ENCODE data around the gene EPS8L3.

Gene EPS8L3

DNA sequence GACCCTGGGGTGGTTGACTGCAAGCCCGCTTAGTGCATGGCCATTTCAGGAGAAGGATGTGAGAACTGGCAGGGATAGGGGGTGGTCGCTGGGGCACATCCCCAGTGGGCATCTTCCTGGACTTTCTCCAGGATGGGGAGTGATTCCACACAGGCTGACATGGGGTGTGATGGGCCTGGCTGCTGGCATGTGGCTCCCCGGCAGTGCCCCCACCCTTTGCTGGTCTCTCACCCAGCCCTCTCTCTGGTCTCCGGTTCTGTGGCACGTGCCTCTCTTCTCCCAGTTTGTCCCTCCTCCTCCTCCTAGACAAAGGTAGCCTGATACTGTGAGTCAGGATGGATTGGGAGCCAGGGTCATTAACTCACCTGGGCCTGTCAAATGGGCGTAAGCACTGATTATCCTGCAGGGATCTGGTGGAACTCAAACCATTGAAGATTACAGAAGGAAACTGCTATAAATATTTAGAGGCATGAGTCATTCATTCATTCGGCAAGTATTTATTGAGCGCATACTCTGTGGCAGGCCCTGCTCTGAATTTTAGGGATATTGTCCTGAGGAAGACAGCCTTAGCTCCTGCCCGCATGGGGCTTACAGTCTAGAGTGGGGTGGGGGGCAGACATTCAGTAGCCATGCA lies 23.6 kb upstream of the EPS8L3 start:
- TF ChIP-seq, protein P1, sequence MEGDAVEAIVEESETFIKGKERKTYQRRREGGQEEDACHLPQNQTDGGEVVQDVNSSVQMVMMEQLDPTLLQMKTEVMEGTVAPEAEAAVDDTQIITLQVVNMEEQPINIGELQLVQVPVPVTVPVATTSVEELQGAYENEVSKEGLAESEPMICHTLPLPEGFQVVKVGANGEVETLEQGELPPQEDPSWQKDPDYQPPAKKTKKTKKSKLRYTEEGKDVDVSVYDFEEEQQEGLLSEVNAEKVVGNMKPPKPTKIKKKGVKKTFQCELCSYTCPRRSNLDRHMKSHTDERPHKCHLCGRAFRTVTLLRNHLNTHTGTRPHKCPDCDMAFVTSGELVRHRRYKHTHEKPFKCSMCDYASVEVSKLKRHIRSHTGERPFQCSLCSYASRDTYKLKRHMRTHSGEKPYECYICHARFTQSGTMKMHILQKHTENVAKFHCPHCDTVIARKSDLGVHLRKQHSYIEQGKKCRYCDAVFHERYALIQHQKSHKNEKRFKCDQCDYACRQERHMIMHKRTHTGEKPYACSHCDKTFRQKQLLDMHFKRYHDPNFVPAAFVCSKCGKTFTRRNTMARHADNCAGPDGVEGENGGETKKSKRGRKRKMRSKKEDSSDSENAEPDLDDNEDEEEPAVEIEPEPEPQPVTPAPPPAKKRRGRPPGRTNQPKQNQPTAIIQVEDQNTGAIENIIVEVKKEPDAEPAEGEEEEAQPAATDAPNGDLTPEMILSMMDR (IDR thresholded peaks at IDR 0.05; ENCODE audit: low read depth, low read length) = no peak
- no peak overlapping the region for H3K4me3 ChIP-seq (ENCODE audit: low read depth, low read length)

GRCh38 chr1:109786531-109787021 lies 22.9 kb upstream of the EPS8L3 start:
- TF ChIP-seq, protein P1 (IDR thresholded peaks at IDR 0.05; ENCODE audit: low read depth, low read length) = no peak
- no peak overlapping the region for H3K4me3 ChIP-seq (ENCODE audit: low read depth, low read length)

- no peak overlapping the region for H3K4me3 ChIP-seq (ENCODE audit: low read depth, low read length)
- TF ChIP-seq, protein P1 (IDR thresholded peaks at IDR 0.05; ENCODE audit: low read depth, low read length) = no peak
Observed at GRCh38 chr1:109786112-109786480, 22.4 kb upstream of the EPS8L3 start.

GRCh38 chr1:109785446-109786111 lies 21.9 kb upstream of the EPS8L3 start:
- no peak overlapping the region for H3K4me3 ChIP-seq (ENCODE audit: low read depth, low read length)
- TF ChIP-seq, protein P1 (IDR thresholded peaks at IDR 0.05; ENCODE audit: low read depth, low read length) = no peak

GRCh38 chr1:109784551-109785252 lies 21.0 kb upstream of the EPS8L3 start:
- TF ChIP-seq, protein P1 (IDR thresholded peaks at IDR 0.05; ENCODE audit: low read depth, low read length) = no peak
- no peak overlapping the region for H3K4me3 ChIP-seq (ENCODE audit: low read depth, low read length)

DNA sequence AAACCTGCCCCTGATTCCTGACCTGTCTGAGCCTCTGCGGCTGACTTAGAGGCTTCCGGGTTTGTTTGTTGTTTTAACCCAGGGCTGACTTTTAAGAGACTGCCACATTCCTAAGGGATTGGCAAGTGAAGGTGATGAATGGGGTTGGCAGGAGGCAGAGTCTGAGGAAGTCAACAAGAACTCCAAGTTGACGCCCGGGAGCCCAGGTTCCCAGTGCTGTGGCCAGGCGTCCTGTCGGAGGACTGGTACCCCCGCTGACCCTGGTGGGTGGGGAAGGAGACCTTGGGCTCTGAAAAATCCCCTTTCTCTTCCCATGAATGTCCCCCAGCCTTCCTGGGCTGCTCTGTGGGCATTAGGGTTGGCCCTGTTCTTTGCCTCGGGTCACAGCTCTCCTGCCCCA lies 19.7 kb upstream of the EPS8L3 start:
- TF ChIP-seq, protein P1 (IDR thresholded peaks at IDR 0.05; ENCODE audit: low read depth, low read length) = no peak

DNA sequence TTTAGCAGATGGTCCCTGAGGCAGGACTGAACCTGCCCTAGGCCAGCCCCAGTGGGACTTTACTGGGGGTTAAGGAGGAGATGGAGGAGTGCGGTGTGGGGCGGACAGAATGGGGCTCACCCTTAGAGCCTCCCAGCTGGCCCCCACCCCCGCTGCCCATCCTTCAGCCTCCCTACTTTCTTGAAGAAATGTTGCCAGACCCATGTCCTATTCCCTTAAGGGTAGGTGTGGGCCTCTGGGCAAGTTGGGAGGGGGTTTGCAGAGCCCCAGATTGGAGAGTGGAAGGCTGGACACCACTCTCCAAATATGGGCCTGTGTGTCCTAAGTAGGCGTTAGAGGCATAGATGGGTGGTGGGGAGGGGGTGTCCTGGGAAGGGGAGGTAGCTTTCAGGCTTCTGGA lies 19.2 kb upstream of the EPS8L3 start:
- TF ChIP-seq, protein P1 (IDR thresholded peaks at IDR 0.05; ENCODE audit: low read depth, low read length) = no peak
- H3K4me3 ChIP-seq (ENCODE audit: low read depth, low read length) = no peak overlapping the region

More for the DNA sequence above, 19.7 kb upstream of the EPS8L3 start:
- no peak overlapping the region for H3K4me3 ChIP-seq (ENCODE audit: low read depth, low read length)

Data from WI38 (cell line).